Measurements from ENCODE around the gene MYO16. TPM values are rescaled to one million over a fixed set of nuclear protein-coding genes. Genes with fewer than 3 reads are reported as not detected.
"Not testable (repeated sequence)": the region's sequence is repeated elsewhere in the genome, so short reads cannot be mapped to it uniquely, and the experiment has no call there.

MYO16 gene
- total RNA-seq, 1 donor from 2014 or later: 0.92 TPM

DNA sequence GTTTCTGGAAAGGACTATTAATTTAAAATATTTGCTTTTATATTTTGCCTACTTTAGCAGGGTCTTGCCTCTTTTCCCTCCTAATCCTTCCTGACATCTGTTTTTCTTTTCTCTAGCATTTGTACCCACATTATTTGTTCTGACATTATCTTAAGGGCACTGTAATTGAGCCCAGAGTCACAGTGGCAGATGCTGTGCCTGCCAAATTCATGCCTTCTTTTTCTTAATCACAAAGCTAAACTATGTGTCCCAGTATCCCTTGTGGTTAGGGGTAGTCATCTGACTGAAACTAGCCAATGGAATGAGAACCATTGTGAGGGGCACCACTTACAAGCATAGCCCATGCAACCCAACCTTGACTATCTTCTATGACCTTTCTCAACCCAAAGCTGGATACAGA, 562.9 kb downstream of the MYO16 start:
- intact Hi-C loops (cut with DNase I): no loop called here
- no peak for DNase-seq (ENCODE audit: low spot score)

DNA sequence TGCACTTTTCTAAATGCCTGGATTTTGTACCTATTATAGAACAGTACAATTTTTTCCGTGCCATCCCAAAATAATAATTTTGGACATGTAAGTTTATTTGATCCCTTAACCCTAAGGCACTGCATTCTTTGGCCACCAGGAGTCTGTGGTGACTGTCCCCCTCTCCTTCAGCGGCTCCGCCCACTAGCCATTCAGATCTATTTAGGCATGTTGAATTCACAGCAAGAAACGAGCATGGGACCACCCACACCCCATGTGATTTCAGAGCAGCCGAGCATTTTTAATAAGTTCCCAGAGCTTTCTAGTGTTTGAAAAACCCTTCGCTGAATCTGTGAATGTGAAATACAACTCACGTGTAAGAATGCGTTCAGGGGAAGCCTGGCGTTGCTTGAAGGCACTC, 567.5 kb downstream of the MYO16 start:
- intact Hi-C loops (cut with DNase I): no loop called here
- no peak for DNase-seq (ENCODE audit: low spot score)

DNA sequence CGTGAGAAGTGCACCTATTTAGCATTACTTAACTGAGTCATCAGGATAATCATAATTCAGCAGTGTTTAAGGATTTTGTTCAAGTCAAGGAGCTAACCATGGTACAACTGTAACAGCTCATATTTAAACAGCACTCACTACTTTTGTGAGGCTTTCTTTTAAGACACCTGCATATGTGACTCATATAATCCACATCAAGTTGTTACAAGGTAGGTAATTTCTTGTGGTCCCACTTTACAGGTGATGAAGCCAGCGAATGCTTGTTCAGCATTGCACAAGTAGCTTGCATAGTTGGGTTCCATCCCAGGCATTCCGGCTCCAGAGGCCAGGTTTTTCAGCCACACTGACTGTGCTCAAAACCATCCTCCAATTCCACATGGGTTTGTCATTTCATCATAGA, 569.2 kb downstream of the MYO16 start:
- DNase-seq (ENCODE audit: low spot score): no peak
- intact Hi-C loops (cut with DNase I): no loop called here

DNA sequence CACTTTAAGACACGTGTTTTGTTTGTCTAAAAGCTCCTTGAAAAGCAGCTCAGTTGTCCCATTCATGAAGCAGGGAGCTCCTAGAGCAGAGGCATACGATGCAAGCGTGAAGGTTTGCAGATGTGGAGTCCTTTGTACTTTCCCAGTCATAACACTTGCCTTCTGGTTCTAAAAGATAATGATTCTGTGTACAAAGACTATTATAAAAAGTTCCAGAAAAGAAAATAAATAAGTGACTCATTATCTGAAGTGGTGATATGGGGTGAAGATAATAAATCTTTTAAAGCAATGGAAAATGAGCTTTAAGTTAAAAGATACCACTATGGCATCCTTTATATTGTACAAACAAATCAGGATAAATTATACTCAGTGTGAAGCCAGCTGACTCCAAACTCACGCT, 569.9 kb downstream of the MYO16 start:
- intact Hi-C loops (cut with DNase I): no loop called here

DNA sequence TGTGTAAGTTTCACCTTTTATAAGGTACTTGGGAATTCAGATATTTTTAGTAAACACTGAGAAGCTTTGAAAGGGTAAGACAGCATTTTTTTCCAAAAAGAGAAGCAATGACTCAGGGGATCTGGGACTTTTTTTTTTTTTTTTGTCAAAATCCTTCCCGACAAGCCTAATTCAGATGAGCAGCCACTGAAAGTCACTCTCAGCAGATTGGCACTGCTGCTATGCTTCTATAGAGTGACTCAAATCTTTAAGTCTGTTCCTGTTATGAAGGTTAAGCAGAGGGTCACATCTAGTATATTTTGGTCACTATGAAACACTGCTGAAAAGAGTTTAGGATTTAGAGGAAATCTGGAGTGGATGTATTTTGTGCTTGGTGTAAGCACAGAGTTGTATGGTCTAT, 571.1 kb downstream of the MYO16 start:
- intact Hi-C loops (cut with DNase I): no loop called here
- DNase-seq (ENCODE audit: low spot score): no peak

More for the DNA sequence above, 569.9 kb downstream of the MYO16 start:
- no peak for DNase-seq (ENCODE audit: low spot score)

DNA sequence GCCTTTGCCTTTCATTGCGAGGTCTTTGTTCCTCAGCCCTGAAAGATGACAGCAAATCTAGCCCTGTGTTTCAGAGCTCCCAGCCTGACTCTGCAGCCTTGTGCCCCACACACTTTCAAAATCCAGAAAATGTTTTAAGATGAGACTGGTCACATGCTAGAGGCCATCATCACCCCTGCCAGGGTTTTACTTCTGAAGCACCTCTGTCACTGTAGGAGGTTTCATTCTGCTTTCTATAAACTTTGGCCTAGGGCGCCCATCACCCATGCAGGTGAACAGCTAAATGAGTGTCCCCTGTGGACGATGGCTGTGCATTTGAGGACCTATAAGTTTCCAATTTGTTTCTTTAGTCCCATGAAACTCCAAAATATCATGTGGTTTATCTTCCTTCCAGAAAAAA, 574.2 kb downstream of the MYO16 start:
- intact Hi-C loops (cut with DNase I): no loop called here
- no peak for DNase-seq (ENCODE audit: low spot score)

DNA sequence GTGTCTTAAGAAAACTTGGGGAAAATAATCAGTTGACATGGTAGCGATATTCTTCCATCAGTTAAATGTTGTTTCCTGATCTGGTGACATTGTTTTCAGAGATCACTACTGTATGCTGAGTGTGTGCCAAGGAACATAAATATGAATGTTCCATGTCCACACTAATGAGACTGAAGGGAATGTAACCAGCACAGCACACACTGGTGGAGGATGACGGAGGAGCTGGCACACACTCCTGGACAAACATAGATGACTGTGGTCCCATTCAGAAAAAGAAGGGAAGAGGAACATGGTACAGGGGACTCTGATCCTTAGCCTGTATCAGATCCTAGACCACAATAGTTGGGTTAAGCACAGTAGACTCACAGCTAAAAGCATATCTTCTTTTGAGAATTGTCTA, 574.8 kb downstream of the MYO16 start:
- no peak for DNase-seq (ENCODE audit: low spot score)
- intact Hi-C loops (cut with DNase I): no loop called here

DNA sequence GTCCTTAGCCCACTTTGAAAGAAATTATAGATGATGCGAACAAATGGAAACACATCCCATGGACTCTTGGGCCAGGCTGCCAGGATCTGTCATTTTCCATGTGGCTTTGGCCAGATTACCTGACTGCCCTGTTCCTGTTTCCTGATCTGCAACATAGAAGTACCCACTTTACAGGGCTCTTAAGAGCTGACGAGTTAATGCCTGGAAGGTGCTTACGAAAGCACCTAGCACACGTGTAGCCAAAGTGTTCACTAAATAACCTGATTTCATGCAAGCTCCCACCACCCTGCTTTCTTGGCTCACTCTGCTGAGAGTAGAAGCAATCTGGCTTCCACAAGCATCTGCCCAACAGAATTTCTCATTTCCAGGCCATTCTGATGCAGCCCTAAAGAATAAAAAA, 575.2 kb downstream of the MYO16 start:
- DNase-seq (ENCODE audit: low spot score): no peak
- intact Hi-C loops (cut with DNase I): no loop called here

DNA sequence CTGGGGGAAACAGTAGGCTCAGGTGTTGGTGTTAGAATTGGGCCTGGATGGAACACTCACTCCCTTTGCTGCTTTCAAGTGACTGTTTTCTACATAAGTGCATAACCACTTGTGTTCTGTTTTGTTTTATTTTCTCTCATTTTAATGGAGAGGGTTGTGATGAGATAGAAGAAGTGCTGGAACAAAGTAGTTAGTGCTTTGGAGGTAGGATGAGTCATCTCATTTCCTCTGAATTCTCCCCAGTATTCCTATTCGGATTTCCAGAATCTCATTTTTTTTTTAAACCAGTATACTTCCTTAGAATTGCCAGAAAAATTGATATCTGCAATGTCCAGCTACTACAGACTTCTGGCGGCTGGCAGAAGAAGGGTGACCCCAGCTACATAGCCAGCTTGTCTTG, 575.9 kb downstream of the MYO16 start:
- intact Hi-C loops (cut with DNase I): no loop called here

DNA sequence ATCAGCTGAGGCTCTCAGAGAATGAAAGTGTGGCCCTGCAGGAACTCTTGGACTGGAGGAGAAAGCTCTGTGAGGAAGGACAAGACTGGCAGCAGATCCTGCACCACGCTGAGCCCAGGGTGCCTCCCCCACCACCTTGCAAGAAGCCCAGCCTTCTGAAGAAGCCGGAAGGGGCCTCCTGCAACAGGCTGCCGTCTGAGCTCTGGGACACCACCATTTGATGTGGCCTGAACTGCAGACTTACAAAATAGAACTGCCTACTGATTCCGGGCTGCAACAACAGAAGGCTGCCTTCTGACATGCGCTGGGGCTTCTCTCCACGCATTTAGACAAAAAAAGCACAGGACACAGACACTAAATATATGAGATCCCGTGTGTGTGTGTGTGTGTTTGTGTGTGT, 577.2 kb downstream of the MYO16 start:
- intact Hi-C loops (cut with DNase I): no loop called here
- DNase-seq (ENCODE audit: low spot score): no peak

More for the DNA sequence above, 575.9 kb downstream of the MYO16 start:
- no peak for DNase-seq (ENCODE audit: low spot score)

DNA sequence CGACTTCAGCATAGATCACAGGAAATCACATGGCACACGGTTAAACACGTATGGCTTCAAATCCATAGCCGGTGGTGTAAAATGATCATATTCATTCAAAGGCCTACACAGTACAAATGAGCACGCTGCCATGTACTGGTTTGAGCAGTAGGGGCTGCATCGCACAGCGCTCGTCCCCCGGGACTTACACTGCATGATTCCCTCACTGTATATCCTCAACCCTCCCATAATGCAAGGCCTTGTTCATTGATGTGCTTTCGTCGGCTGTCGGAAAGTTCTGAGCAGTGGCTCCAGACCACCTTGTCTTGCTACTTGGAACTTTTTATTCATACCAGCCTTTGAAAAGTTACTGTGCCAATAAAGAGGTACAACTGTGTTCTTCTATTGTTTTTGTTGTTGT, 578.2 kb downstream of the MYO16 start:
- intact Hi-C loops (cut with DNase I): no loop called here
- no peak for DNase-seq (ENCODE audit: low spot score)

DNA sequence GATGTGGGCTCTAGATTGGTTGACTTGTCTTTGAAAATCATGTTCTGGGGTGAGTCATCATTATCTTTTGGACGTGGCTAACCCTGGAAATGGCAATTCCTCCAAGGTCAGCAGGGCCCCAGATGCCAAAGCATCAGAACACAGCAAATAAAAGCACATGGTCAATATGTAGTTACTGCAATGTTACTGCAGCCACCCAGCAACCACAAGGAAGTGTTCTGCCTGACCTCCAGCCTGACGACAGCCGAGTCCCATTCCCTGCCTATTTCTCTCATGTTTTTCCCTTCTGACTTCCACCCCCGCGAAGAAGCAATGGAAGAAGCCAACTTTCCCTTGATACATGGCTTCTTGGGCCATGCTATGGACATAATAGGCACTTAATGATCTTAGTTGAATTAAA, 579.1 kb downstream of the MYO16 start:
- DNase-seq (ENCODE audit: low spot score): no peak
- intact Hi-C loops (cut with DNase I): no loop called here

DNA sequence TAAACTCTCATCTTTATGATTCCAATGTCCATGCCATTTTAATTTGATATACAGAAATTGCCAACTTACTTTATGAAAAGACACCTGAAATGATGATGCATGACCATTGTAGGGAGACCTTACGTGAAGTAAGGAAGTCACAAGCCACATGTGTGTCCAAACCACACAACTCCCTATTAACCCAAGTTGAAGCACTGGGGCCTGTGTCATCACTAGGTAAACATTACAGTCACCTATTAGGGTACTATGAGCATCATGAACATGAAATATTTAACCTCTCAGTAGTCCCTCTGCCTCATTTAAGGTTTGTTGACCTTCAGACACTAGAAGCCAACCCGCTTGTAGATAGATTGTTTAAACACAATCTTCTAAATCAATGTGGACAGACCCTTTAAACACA, 580.1 kb downstream of the MYO16 start:
- DNase-seq (ENCODE audit: low spot score): no peak
- intact Hi-C loops (cut with DNase I): no loop called here

DNA sequence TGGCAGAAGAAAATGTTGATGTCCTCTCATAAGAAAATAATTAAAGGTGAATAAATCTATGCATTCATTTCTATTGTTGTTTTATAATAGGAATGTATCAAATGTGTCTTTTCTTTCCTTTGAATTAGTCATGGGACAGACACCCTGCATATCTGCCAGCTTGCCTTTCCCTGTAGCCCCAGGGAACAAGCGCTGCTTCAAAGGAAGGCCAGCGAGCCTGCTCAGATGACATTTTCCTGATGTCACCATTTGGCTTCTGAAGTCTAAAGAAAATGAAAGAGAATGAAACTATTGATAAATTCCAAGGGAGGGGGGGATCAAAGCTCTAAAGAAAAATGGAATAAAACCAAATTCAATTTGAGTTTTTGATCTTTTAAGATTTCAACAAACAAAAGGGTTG, 582.2 kb downstream of the MYO16 start:
- no peak for DNase-seq (ENCODE audit: low spot score)
- intact Hi-C loops (cut with DNase I): no loop called here

DNA sequence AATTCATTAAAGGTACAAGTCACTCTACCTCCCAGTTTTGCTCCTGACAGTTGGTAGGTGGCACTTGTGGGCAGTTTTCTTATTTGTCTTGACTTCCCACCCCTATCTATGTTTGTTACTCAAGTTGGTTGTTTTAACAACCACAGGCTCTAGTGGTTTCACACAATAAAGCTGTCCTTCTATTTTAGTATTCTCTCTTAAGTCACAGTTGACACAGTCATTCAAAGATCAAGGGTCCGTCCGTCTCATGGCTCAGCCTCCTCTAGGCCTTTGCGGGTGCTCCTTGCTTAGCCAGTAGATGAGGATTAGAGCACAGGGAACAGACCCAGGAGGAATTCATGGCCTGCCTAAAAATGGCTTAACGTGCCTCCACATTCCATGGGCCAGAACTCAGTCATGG, 583.2 kb downstream of the MYO16 start:
- intact Hi-C loops (cut with DNase I): no loop called here
- no peak for DNase-seq (ENCODE audit: low spot score)

DNA sequence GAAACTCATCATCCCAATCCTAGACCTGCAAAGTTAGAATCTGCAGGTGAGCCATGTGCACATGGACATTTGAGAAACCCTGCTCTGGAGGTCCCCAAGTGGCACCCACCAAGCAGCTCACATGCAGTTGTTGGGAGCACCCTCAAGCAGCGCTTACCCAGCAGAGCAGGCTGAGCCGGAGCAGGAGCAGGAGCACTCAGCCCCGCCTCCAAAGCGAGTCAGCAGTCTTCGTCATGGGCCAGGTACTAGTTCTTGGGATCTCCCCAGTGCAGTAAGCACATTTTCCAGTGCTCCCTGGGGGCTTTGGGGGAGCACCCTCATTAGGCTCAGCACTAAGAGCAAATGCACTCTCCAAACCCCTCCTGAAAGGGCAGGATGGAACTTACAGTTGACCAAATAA, 584.3 kb downstream of the MYO16 start:
- no peak for DNase-seq (ENCODE audit: low spot score)
- intact Hi-C loops (cut with DNase I): no loop called here

DNA sequence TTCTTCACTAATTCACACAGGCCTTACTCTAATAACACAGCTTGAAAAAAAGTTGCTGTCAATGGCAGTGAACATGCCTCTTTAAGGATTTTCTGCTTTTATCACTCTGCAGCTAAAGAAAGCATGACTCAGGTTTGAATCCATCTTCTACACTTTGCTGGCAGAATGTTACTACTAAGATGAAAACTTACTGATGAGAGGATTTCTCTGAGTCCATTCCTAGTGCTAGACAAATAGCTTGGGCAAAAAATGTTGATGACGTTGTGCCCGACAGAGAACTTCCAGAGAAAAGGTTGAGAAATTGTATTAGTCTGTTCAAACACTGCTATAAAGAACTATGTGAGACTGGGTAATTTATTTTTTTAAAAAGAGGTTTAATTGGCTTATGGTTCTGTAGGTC, 585.0 kb downstream of the MYO16 start:
- intact Hi-C loops (cut with DNase I): no loop called here
- no peak for DNase-seq (ENCODE audit: low spot score)

DNA sequence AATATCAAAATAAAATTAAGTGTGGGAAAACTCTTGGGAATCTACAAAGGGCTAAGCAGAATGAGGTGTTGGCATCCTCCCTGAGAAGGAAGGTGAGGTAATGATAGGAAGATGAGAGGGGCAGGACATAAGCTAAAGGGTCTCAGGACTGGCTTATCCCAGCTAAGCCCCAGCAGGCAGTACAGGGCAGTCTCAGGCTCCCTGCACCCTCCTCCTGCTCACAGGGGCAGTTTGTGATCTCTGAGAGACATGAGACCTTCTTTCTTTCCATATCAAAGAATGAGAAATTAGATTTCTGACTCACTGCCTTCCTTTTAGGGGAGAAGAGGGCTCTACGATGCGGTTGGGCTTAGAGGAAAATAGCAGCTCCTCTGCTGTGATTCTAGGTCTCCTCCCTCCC, 586.0 kb downstream of the MYO16 start:
- no peak for DNase-seq (ENCODE audit: low spot score)
- intact Hi-C loops (cut with DNase I): no loop called here

DNA sequence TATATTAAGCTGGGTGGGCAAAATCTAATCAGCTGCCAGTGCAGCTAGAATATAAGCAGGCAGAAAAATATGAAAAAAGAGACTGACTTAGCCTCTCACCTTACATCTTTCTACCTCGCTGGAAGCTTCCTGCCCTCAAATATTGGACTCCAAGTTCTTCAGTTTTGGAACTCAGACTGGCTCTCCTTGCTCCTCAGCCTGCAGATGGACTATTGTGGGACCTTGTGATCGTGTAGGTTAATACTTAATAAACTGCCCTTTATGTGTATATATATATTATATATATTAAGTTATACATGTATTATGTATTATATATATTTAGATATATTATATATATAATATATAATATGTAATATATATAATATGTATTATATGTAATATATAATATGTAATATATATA, 588.1 kb downstream of the MYO16 start:
- DNase-seq (ENCODE audit: low spot score); intact Hi-C loops (cut with DNase I): not testable (repeated sequence)

DNA sequence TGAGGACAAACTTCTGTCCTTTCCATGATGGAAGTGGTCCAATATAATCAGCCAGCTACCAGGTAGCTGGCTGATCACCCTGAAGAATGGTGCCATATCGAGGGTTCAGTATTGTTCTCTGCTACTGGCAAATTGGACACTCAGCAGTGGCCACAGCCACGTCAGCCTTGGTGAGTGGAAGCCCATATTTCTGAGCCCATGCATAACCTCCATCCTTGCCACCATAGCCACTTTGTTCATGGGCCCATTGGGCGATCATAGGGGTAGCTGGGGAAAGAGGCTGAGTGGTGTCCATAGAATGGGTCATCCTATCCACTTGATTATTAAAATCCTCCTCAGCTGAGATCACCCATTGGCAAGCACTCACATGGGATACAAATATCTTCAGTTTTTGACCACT, 591.2 kb downstream of the MYO16 start:
- intact Hi-C loops (cut with DNase I): no loop called here
- DNase-seq (ENCODE audit: low spot score): no peak

DNA sequence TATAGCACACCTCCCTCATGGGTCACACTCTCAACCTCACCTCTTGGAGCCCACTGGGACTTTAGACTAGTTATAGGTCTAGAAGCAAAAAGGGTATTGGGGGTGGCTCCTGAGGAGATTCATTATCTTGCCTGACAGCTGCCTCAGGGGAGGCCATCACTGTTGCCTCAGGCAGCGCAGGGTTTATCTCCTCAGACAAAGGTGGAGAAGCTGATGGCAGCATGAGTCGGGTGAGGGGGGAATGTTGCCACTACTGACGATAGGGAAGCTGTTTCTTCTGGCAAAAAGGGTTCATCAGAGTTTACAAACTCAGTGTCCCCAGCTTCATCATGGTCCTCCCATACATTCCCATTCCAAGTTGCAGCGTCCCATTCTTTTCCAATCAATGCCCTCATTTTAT, 594.6 kb downstream of the MYO16 start:
- no peak for DNase-seq (ENCODE audit: low spot score)
- intact Hi-C loops (cut with DNase I): no loop called here

DNA sequence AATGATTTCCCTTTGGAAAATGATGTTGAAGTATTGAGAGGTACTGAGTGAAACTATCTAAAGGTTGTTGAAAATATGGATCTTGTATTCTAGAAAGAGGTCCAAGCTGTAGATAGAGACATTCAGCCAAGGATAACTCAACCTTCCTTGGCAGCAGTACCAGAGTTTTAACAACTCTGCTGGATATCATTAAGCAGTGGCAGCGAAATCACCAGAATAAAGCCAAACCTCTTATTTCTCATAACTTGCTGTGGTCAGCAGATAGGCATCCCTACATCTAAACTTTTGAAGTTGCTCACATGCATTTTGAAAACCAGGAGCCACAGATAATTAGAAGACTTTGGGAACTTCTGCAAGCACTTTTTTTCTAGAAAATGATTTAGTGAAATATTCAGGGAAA, 597.2 kb downstream of the MYO16 start:
- intact Hi-C loops (cut with DNase I): no loop called here
- DNase-seq (ENCODE audit: low spot score): no peak
